ENCODE measurements around the gene ASCC1.

- TF ChIP-seq EZH2 (IDR thresholded peaks at IDR 0.05; ENCODE audit: borderline replicate concordance, low read length), result no peak
- peak in 1 of 2 donors; percentile 30 for TF ChIP-seq CTCF (conservative IDR thresholded peaks at IDR 0.05 in 1 of 2, IDR thresholded peaks at IDR 0.05 in 1 of 2; ENCODE audit: extremely low read depth in 1 of 2, insufficient read depth in 1 of 2, low read depth in 1 of 2, low read length in 2 of 2)
Measured at GRCh38 chr10:72069751-72070526, 146.1 kb downstream of the ASCC1 start.

All from mammary epithelial cell (primary cell).